ENCODE results near the gene EMC6. TPM values are rescaled to one million over a fixed set of nuclear protein-coding genes. Genes with fewer than 3 reads are reported as not detected.

Gene EMC6
- total RNA-seq, result 14.8 TPM

DNA sequence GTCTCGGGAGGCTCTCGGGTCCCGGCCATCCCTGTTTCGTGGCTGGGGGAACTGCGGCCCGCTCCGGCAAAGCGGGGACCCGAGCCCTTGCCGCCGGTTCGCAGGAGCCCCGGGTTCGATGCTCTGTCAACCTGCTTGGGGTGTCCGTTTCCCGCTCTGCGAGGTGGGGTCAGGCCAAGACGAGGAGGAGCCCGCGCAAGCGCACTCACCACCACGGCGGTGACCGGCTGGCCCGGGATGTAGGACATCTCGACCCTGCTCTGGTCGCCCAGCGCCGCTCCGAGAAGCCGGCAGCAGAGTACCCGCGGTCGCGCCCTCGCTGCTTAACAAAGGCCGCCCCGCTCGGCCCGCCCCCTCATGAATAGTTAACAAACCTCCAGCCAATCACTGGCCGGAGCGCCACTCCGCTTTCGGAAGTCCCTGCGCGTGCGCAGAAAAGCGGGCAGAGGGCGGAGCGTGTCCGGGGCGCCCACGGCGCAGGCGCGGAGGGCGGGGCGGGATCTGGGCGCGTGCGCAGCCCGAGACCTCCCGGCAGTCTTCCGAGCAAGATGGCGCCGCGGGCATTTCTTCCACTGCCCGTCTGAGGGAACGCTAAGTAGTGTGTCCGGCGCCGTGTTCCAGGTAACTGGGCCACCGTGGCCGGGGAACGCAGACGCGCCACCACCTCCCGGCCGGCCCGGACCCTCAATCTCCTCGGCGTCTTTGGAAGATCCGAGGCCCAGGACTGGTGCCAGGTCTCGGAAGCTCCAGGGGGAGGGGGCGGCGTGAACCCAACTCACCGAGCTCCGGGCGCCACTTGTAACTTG is at the start of gene EMC6, which contains the start of gene TAX1BP3:
TSS of gene EMC6 (plus strand) at position 534 of the 806 bp plus-strand sequence. CDS start 335 bp downstream, outside the sequence.
TSS of gene TAX1BP3 (minus strand) at position 300 of the 806 bp plus-strand sequence. CDS start at position 248, 52 bp downstream.

DNA sequence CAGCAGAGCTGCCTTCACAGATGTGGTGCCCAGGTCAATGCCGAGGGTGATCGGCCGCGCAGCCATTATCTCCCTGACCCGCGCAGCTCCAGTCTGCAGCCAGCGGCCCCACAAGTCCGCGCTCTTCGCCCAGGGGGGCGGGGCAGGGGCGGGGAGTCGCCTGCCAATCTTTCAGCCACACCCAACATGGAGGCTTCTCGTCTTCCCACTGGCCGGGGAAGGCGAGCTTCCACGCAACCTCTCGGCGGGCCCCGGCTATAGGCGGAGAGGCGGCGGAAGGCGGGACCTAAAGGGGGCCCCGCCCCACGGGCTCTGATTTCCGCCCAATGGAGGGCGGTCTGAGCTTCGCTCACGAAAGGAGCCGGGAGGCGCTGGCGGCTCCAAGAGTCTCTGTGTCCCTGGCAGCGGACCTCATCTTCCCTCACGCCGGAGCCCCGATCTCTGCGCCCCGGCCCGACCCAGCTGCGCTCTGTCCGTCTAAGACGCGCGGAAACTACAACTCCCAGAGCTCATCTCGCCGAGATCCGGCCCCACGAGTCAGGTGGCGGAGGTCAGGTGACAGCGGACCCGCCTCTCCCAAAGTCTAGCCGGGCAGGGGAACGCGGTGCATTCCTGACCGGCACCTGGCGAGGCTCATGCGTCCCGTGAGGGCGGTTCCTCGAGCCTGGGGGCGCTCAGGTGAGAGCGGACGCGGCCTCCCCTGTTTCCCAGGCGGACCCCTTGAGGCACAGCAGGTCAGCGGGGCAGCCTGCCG is 32.3 kb upstream of the EMC6 start, which contains the start of the genes CTNS and SHPK:
TSS of gene CTNS (plus strand) at position 607 of the 754 bp plus-strand sequence. CDS start 3,447 bp downstream, outside the sequence.
TSS of gene SHPK (minus strand) at position 97 of the 754 bp plus-strand sequence. CDS start at position 66, 31 bp downstream.

DNA sequence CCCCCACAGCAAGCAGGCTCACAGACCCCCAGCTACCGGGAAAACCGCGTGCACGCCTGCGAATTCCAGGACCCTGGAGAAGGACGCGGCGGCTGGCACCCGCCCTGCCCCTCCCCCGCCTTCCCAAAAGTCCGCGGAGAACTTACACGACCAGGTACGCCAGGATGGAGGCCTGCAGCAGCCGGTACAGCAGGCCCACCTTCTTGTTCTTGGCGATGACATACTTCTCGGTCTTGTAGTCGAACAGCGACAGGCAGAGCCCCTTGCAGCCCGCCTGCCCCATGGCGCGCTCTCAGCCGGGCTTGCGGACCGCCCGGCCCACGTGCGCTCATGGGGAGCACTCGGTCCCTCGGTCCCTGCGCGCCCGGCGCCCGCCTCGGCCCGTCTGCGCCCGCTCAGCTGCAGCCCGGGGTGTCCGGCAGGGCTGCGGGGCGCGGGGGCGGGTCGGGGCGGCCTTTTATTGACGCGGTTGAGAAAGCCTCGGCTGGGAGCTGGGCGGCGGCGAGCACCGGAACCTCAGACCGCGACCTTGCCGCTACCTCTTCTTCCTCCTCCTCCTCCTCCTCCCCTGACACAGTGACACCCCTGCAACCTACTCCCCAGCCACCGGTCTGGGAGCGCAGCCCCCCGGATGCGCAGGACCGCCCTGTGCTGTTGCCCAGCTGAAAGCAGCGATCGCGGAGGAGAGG is 27.3 kb downstream of the EMC6 start, which contains the start of gene P2RX5:
TSS of gene P2RX5 (minus strand) at position 433 of the 689 bp plus-strand sequence. CDS start at position 283, 150 bp downstream.

Other genes with a start within 250 kb of the EMC6 start
- gene OR1E2, start 235.0 kb upstream of the EMC6 start, total RNA-seq, result not detected
- 2.8 TPM for gene SPATA22, start 197.0 kb upstream of the EMC6 start, total RNA-seq
- 1.8 TPM for gene ASPA, start 192.8 kb upstream of the EMC6 start, total RNA-seq
- gene TRPV3, start 111.0 kb upstream of the EMC6 start, total RNA-seq, result 2.8 TPM
- gene TRPV1, start 59.4 kb upstream of the EMC6 start, total RNA-seq, result 7.2 TPM
- 13.1 TPM for gene SHPK, start 32.6 kb upstream of the EMC6 start, total RNA-seq
- gene CTNS, start 32.1 kb upstream of the EMC6 start, total RNA-seq, result 13.1 TPM
- 19.8 TPM for gene TAX1BP3, start 234 bp upstream of the EMC6 start, total RNA-seq
- gene P2RX5, start 27.3 kb downstream of the EMC6 start, total RNA-seq, result 13.4 TPM
- gene HASPIN, start 55.1 kb downstream of the EMC6 start, total RNA-seq, result 1.4 TPM
- 13.6 TPM for gene ITGAE, start 132.4 kb downstream of the EMC6 start, total RNA-seq
- 33.0 TPM for gene NCBP3, start 177.4 kb downstream of the EMC6 start, total RNA-seq
- gene CAMKK1, start 224.2 kb downstream of the EMC6 start, total RNA-seq, result 11.1 TPM
- gene P2RX1, start 247.7 kb downstream of the EMC6 start, total RNA-seq, result 0.23 TPM